CD1c-positive myeloid dendritic cell (primary cell): ENCODE data around the gene DCAF4.
"Not testable (repeated sequence)": the region's sequence is repeated elsewhere in the genome, so short reads cannot be mapped to it uniquely, and the experiment has no call there.

Experiments
- DNase-seq: peaks from one replicate; pipeline ENCODE4 v3.0.0-alpha.2; 2016; ENCODE audit errors: extremely low spot score

Gene DCAF4

GRCh38 chr14:72932893-72933292 is 6.6 kb downstream of the DCAF4 start:
- DNase-seq = no peak

- no peak for DNase-seq
Measured at GRCh38 chr14:72939630-72940029, 13.4 kb downstream of the DCAF4 start.

- DNase-seq = no peak
Measured at GRCh38 chr14:72941286-72941985, 15.2 kb downstream of the DCAF4 start.

GRCh38 chr14:72942934-72943333 is 16.7 kb downstream of the DCAF4 start:
- DNase-seq = no peak

GRCh38 chr14:72943876-72944430 is 17.7 kb downstream of the DCAF4 start:
- no peak for DNase-seq

- peak; percentile 24 for DNase-seq
Measured at GRCh38 chr14:72945356-72946027, 19.2 kb downstream of the DCAF4 start.

- DNase-seq = no peak
Measured at GRCh38 chr14:72946491-72946890, 20.2 kb downstream of the DCAF4 start.

GRCh38 chr14:72947366-72948160 is 21.3 kb downstream of the DCAF4 start:
- DNase-seq = no peak

GRCh38 chr14:72948481-72949138 is 22.3 kb downstream of the DCAF4 start:
- DNase-seq = peak; percentile 66

GRCh38 chr14:72952171-72952570 is 25.9 kb downstream of the DCAF4 start:
- DNase-seq = no peak

GRCh38 chr14:72956741-72957140 is 30.5 kb downstream of the DCAF4 start:
- not testable (repeated sequence) for DNase-seq

- DNase-seq = no peak
Measured at GRCh38 chr14:72957213-72957612, 30.9 kb downstream of the DCAF4 start.

- no peak for DNase-seq
Measured at GRCh38 chr14:72958548-72958947, 32.3 kb downstream of the DCAF4 start.

- not testable (repeated sequence) for DNase-seq
Measured at GRCh38 chr14:72961016-72961415, 34.8 kb downstream of the DCAF4 start.

GRCh38 chr14:72961579-72962335 is 35.5 kb downstream of the DCAF4 start:
- no peak for DNase-seq

GRCh38 chr14:72962336-72962754 is 36.1 kb downstream of the DCAF4 start:
- DNase-seq = not testable (repeated sequence)

GRCh38 chr14:72962829-72963312 is 36.6 kb downstream of the DCAF4 start:
- no peak for DNase-seq

GRCh38 chr14:72965249-72965648 is 39.0 kb downstream of the DCAF4 start:
- no peak for DNase-seq

- no peak for DNase-seq
Measured at GRCh38 chr14:72966038-72966437, 39.8 kb downstream of the DCAF4 start.

- no peak for DNase-seq
Measured at GRCh38 chr14:72968316-72968715, 42.1 kb downstream of the DCAF4 start.
